CD4-positive, alpha-beta T cell (primary cell): ENCODE results near the gene INPP4B. TPM values are rescaled to one million over a fixed set of nuclear protein-coding genes. Genes with fewer than 3 reads are reported as not detected.

Experiments used
- ATAC-seq: fragments of 200-7000 bp; cut with Tn5 transposase; one replicate; pipeline ENCODE4 v1.10.0; 2022; ENCODE audit warnings: mild to moderate bottlenecking; ENCODE audit not compliant: poor library complexity
- CTCF ChIA-PET: fragments of 350-600 bp; sonication (Branson Sonifier 250); formaldehyde crosslinking; loops from one replicate; lab custom pipeline; 2021; ENCODE audit warnings: antibody characterized with exemption, inconsistent platforms; lab: Charles Lee
- POLR2A ChIA-PET: fragments of 350-600 bp; sonication (Branson Sonifier 250); formaldehyde crosslinking; loops from one replicate; lab custom pipeline; 2021; ENCODE audit warnings: antibody characterized with exemption, inconsistent platforms; lab: Charles Lee
- DNase-seq, 14 experiments: peaks; one replicate each; pipeline ENCODE4 v3.0.0-alpha.2; 2013 to 2020; ENCODE audit warnings: mixed read lengths in 2 of 14
- H3K27ac ChIP-seq, 2 donors: one replicate each; pipeline versions ENCODE4 v1.5.1 to v1.7.0; 2013; ENCODE audit warnings: low read length in 2 of 2, low read depth in 1 of 2, mild to moderate bottlenecking in 1 of 2
- H3K27me3 ChIP-seq, 2 experiments: 1 replicate in 1 of 2; 2 replicates in 1 of 2; pipeline versions ENCODE4 v1.6.1 to v1.7.0; 2013; ENCODE audit warnings: low read length in 2 of 2, control low read depth in 1 of 2, mild to moderate bottlenecking in 1 of 2, moderate library complexity in 1 of 2; ENCODE audit not compliant: insufficient read depth in 2 of 2, control insufficient read depth in 1 of 2
- H3K36me3 ChIP-seq: one replicate; pipeline ENCODE4 v1.6.1; 2013; ENCODE audit warnings: low read length, control low read depth; ENCODE audit not compliant: insufficient read depth
- H3K4me1 ChIP-seq: one replicate; pipeline ENCODE4 v1.6.1; 2013; ENCODE audit warnings: low read length, control low read depth; ENCODE audit not compliant: insufficient read depth
- H3K4me3 ChIP-seq: one replicate; pipeline ENCODE4 v1.5.1; 2013; ENCODE audit warnings: mild to moderate bottlenecking, low read length, moderate library complexity
- H3K9me3 ChIP-seq, 2 experiments: 1 replicate in 1 of 2; 2 replicates in 1 of 2; pipeline versions ENCODE4 v1.6.1 to v1.7.0; 2013; ENCODE audit warnings: low read length in 2 of 2, mild to moderate bottlenecking in 2 of 2, control low read depth in 1 of 2, moderate library complexity in 1 of 2; ENCODE audit not compliant: control insufficient read depth in 1 of 2, insufficient read depth in 1 of 2
- H3K27ac Mint-ChIP-seq: one replicate; pipeline ENCODE4 v1.8.0; 2020; ENCODE audit warnings: mixed read lengths
- H3K27me3 Mint-ChIP-seq: one replicate; pipeline ENCODE4 v1.8.0; 2021; ENCODE audit warnings: mixed read lengths
- H3K36me3 Mint-ChIP-seq: one replicate; pipeline ENCODE4 v1.8.0; 2021; ENCODE audit warnings: low read depth, mixed read lengths
- H3K4me1 Mint-ChIP-seq: one replicate; pipeline ENCODE4 v1.8.0; 2021; ENCODE audit warnings: low read depth, mixed read lengths
- H3K4me3 Mint-ChIP-seq: one replicate; pipeline ENCODE4 v1.8.0; 2020; ENCODE audit warnings: mild to moderate bottlenecking, mixed read lengths
- H3K9me3 Mint-ChIP-seq: one replicate; pipeline ENCODE4 v1.8.0; 2020; ENCODE audit warnings: mixed read lengths
- intact Hi-C, 2 experiments: fragments of 100-400 bp; cut with DNase I in 1 of 2; cut with micrococcal nuclease in 1 of 2; formaldehyde crosslinking; loops; one replicate each; pipeline versions ENCODE4 v1.15.1 to v1.9.0; 2023 to 2025; cut with DNase I, micrococcal nuclease
- total RNA-seq, 174 experiments: library from RNA in 2 of 174; stranded (reverse) in 2 of 174; gene quantifications; one replicate each; pipeline ENCODE4 v1.2.3 and lab custom pipeline; 2021 to 2026
- TF ChIP-seq, protein P1 (sequence below): fragments of 200-600 bp; IDR thresholded peaks from one replicate; pipeline ENCODE4 v1.8.0; 2022; ENCODE audit warnings: antibody characterized with exemption, mild to moderate bottlenecking

INPP4B gene
- total RNA-seq, 2 experiments from 2014 or later = 50.7 to 53.8 TPM

DNA sequence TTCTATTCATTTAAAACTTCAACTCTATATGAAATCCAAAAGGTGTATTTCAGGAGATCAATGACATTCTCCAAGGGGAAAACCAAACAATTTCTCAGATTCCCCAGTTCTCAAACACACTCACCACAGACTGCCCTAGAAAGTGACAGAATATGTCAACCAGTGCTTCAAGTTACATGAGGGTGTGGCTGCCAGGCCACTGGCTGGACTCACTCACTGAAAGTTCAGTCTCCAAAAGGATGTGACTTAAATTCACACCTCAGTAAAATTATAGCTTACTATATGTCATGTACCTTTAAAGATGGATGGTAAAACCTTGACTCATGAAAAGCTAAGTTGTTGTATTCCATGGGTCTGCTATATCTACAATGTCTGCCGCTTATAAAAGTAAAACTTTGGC, 7.3 kb downstream of the INPP4B start:
- H3K9me3 ChIP-seq = no peaks in the 10 kb centered on the region
- ATAC-seq (no peak), DNase-seq (no peak)
- intact Hi-C loops = loop anchor here in 1 of 2 experiments (5.0 kb wide), 1 partner anchor 116 kb away; no protein-coding TSS in a partner anchor
- no peaks in the 10 kb centered on the region for H3K36me3 Mint-ChIP-seq
- H3K4me1 ChIP-seq = no peaks in the 10 kb centered on the region
- ChIA-PET CTCF (interaction anchor here (1.0 kb wide), 1 partner anchor 13 kb away, joined by 4 read pairs; no protein-coding TSS in a partner anchor), POLR2A (no interaction called here)
- TF ChIP-seq, protein P1, sequence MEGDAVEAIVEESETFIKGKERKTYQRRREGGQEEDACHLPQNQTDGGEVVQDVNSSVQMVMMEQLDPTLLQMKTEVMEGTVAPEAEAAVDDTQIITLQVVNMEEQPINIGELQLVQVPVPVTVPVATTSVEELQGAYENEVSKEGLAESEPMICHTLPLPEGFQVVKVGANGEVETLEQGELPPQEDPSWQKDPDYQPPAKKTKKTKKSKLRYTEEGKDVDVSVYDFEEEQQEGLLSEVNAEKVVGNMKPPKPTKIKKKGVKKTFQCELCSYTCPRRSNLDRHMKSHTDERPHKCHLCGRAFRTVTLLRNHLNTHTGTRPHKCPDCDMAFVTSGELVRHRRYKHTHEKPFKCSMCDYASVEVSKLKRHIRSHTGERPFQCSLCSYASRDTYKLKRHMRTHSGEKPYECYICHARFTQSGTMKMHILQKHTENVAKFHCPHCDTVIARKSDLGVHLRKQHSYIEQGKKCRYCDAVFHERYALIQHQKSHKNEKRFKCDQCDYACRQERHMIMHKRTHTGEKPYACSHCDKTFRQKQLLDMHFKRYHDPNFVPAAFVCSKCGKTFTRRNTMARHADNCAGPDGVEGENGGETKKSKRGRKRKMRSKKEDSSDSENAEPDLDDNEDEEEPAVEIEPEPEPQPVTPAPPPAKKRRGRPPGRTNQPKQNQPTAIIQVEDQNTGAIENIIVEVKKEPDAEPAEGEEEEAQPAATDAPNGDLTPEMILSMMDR = no peak
- H3K27ac ChIP-seq = no peak overlapping the region
- no peaks in the 10 kb centered on the region for H3K9me3 Mint-ChIP-seq
- no peaks in the 10 kb centered on the region for H3K36me3 ChIP-seq
- H3K4me3 Mint-ChIP-seq = no peak overlapping the region
- no peak overlapping the region for H3K4me3 ChIP-seq
- no peaks in the 10 kb centered on the region for H3K27me3 Mint-ChIP-seq
- H3K4me1 Mint-ChIP-seq = no peaks in the 10 kb centered on the region
- H3K27me3 ChIP-seq = no peaks in the 10 kb centered on the region
- H3K27ac Mint-ChIP-seq = no peak overlapping the region

DNA sequence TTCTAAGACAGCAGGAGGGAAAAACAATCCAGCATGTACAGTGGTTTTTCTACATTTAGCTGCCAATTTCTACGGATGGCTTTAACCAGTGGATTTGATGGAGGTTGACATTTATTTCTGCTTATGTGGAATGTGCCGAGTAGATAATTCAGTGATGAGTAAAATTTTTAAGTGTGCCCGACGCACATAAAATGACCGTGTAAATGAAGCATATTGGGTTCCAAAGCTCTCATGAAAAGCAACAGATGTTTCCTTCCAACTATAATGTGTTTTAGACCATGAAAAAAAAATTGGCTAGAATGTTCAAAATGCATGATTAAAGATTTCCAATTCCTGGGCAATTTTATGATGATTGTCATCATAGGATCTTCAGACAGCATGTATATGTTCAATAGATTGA, 14.1 kb downstream of the INPP4B start:
- H3K27ac Mint-ChIP-seq = no peak overlapping the region
- H3K4me1 Mint-ChIP-seq = no peaks in the 10 kb centered on the region
- ChIA-PET CTCF (interaction anchor here (0.9 kb wide), 1 partner anchor 705 kb away, joined by 3 read pairs; no protein-coding TSS in a partner anchor), POLR2A (no interaction called here)
- Histone ChIP-seq H3K4me1 (no peaks in the 10 kb centered on the region), H3K36me3 (no peaks in the 10 kb centered on the region), H3K9me3 (no peaks in the 10 kb centered on the region), H3K27ac (no peak overlapping the region), H3K4me3 (no peak overlapping the region), H3K27me3 (no peaks in the 10 kb centered on the region)
- DNase-seq (no peak), ATAC-seq (no peak)
- H3K9me3 Mint-ChIP-seq = no peaks in the 10 kb centered on the region
- TF ChIP-seq, protein P1 = no peak
- no peaks in the 10 kb centered on the region for H3K36me3 Mint-ChIP-seq
- H3K27me3 Mint-ChIP-seq = no peaks in the 10 kb centered on the region
- intact Hi-C loops = no loop called here
- no peak overlapping the region for H3K4me3 Mint-ChIP-seq

GRCh38 chr4:142826503-142827241, 19.4 kb downstream of the INPP4B start:
- no peaks in the 10 kb centered on the region for H3K36me3 Mint-ChIP-seq
- no peaks in the 10 kb centered on the region for H3K27me3 Mint-ChIP-seq
- intact Hi-C loops = loop anchor here in 1 of 2 experiments (10.0 kb wide), 1 partner anchor 512 kb away; no protein-coding TSS in a partner anchor

More at GRCh38 chr4:142826503-142827241, 19.4 kb downstream of the INPP4B start:
- DNase-seq (no peak), ATAC-seq (no peak)
- no peak overlapping the region for H3K4me3 Mint-ChIP-seq
- H3K27ac Mint-ChIP-seq = no peak overlapping the region
- no peaks in the 10 kb centered on the region for H3K9me3 Mint-ChIP-seq
- no peaks in the 10 kb centered on the region for H3K4me1 Mint-ChIP-seq
- POLR2A ChIA-PET = interaction anchor here (0.8 kb wide), 1 partner anchor 651 kb away, joined by 3 read pairs; no protein-coding TSS in a partner anchor
- CTCF ChIA-PET = interaction anchor here (0.9 kb wide), 1 partner anchor 11 kb away, joined by 4 read pairs; no protein-coding TSS in a partner anchor
- Histone ChIP-seq H3K4me1 (no peaks in the 10 kb centered on the region), H3K27me3 (no peaks in the 10 kb centered on the region), H3K36me3 (no peaks in the 10 kb centered on the region), H3K4me3 (no peak overlapping the region), H3K27ac (no peak overlapping the region), H3K9me3 (no peaks in the 10 kb centered on the region)
- TF ChIP-seq, protein P1 = no peak
